ENCODE measurements around the gene LTBP1.
A peak's percentile ranks its signal among the peaks of the same experiment; 100 is the strongest.

The LTBP1 gene

DNA sequence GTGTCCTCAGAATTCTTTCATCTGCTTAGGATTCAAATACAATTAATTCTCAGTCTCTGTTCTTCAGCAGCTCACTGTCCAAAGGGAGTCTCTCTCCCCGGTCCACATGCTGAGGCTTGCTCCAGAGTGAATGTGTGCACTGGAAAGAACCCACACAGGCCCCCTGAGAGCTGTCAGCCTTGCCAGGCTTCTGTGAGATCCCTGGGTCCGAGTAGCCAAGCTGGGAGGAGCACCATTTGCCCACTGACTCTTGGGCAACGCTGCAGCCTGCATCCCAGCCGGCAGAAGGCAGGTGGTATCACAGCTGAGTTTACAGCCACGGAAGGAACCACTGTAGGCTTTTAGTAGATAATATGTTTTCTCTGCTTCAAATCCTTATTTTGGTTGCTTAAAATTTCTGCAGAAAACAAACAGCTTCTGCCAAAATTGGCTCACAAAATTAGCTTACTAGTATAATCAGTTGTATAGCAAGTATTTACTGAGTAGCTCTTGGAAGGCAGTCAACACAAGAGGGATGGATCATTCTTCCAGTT is 21.4 kb upstream of the LTBP1 start:
- H2BK15ac ChIP-seq (ENCODE audit: low read depth, poor library complexity, severe bottlenecking) = no peak overlapping the region
- H3K4me1 ChIP-seq (ENCODE audit: control insufficient read depth, insufficient read depth, low read depth, low read length) = no peaks in the 10 kb centered on the region
- no peak overlapping the region for H3K14ac ChIP-seq (ENCODE audit: low read length in 2 of 2)
- 69% methylated on average over 5 of the region's 5 CpGs for WGBS
- H3K4ac ChIP-seq (ENCODE audit: low read depth in 1 of 2, low read length in 2 of 2) = no peak overlapping the region
- no peak overlapping the region for H3K4me3 ChIP-seq (ENCODE audit: insufficient read depth in 1 of 2, low read depth in 1 of 2, low read length in 2 of 2)
- H2BK120ac ChIP-seq (ENCODE audit: low read depth, low read length) = no peak overlapping the region
- no peaks in the 10 kb centered on the region for H3K79me1 ChIP-seq (replicated peaks; ENCODE audit: low read length, poor library complexity, severe bottlenecking)
- H3K23ac ChIP-seq (ENCODE audit: low read length in 2 of 2) = no peak overlapping the region
- H3K18ac ChIP-seq (ENCODE audit: low read depth in 1 of 2, low read length in 2 of 2) = no peak overlapping the region
- DNase-seq = no peak
- H3K36me3 ChIP-seq (ENCODE audit: control insufficient read depth in 1 of 2, insufficient read depth in 2 of 2, low read depth in 1 of 2, low read length in 2 of 2) = no peaks in the 10 kb centered on the region
- H3K9me3 ChIP-seq (ENCODE audit: control insufficient read depth, low read length) = peaks cover 4% of the 10 kb centered on the region
- H2AK5ac ChIP-seq (ENCODE audit: low read length, severe bottlenecking) = no peak overlapping the region
- H4K91ac ChIP-seq (ENCODE audit: low read length) = no peak overlapping the region
- no peak overlapping the region for H2AFZ ChIP-seq (ENCODE audit: low read depth, low read length)
- H2BK12ac ChIP-seq (ENCODE audit: low read length in 2 of 2) = no peak overlapping the region
- no peak overlapping the region for H2BK5ac ChIP-seq (ENCODE audit: low read depth, low read length, poor library complexity, severe bottlenecking)
- H3K4me2 ChIP-seq (ENCODE audit: low read length, poor library complexity, severe bottlenecking) = no peak overlapping the region
- peaks cover 0 to 51% of the 10 kb centered on the region in 2 experiments for H3K27me3 ChIP-seq (ENCODE audit: control insufficient read depth in 1 of 2, insufficient read depth in 1 of 2, low read length in 2 of 2)
- no peak overlapping the region for H3K9ac ChIP-seq (ENCODE audit: low read length)
- H4K8ac ChIP-seq (ENCODE audit: low read length) = no peak overlapping the region
- H3K27ac ChIP-seq (ENCODE audit: low read length, poor library complexity, severe bottlenecking) = no peak overlapping the region

DNA sequence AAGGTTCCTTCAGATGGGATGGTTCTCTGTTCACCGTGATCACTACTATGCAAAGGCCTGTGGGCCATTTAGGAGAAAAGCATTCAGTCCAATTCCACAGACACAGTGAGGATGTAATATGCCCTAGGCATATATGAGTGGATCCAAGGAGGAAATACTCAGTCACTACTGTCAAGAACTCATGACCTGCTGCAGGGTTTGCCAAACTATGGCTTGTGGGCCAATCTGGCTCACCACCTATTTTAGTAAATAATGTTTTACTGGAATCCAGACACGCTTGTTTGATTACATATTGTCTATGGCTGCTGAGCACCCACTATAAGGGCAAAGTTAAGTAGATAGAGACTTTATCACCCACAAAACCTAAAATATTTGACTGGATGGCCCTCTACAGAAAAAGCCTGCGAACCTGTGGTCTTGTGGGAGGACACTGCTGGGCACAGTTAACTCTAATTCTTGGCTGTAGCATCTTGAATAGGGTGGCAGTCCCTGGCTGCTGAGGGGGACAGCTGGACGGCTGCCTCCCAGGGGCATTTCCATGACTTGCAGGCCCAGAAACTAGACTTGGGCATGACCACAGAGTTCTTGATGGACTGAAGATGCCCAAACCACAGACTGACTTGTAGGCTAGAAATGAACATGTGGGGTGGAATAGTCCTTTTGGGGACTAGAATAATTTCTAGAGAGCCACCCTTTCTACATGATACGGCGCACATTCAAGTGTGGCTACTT is 20.6 kb upstream of the LTBP1 start:
- H4K91ac ChIP-seq (ENCODE audit: low read length) = no peak overlapping the region
- no peak overlapping the region for H2BK15ac ChIP-seq (ENCODE audit: low read depth, poor library complexity, severe bottlenecking)
- H3K4me1 ChIP-seq (ENCODE audit: control insufficient read depth, insufficient read depth, low read depth, low read length) = no peaks in the 10 kb centered on the region
- no peak overlapping the region for H2BK12ac ChIP-seq (ENCODE audit: low read length in 2 of 2)
- no peak overlapping the region for H3K4me2 ChIP-seq (ENCODE audit: low read length, poor library complexity, severe bottlenecking)
- H2BK5ac ChIP-seq (ENCODE audit: low read depth, low read length, poor library complexity, severe bottlenecking) = no peak overlapping the region
- no peak overlapping the region for H3K4me3 ChIP-seq (ENCODE audit: insufficient read depth in 1 of 2, low read depth in 1 of 2, low read length in 2 of 2)
- no peak overlapping the region for H3K27ac ChIP-seq (ENCODE audit: low read length, poor library complexity, severe bottlenecking)
- no peak overlapping the region for H4K8ac ChIP-seq (ENCODE audit: low read length)
- H3K9ac ChIP-seq (ENCODE audit: low read length) = no peak overlapping the region
- H2BK120ac ChIP-seq (ENCODE audit: low read depth, low read length) = no peak overlapping the region
- peaks cover 0 to 46% of the 10 kb centered on the region in 2 experiments for H3K27me3 ChIP-seq (ENCODE audit: control insufficient read depth in 1 of 2, insufficient read depth in 1 of 2, low read length in 2 of 2)
- no peak overlapping the region for H3K23ac ChIP-seq (ENCODE audit: low read length in 2 of 2)
- no peaks in the 10 kb centered on the region for H3K36me3 ChIP-seq (ENCODE audit: control insufficient read depth in 1 of 2, insufficient read depth in 2 of 2, low read depth in 1 of 2, low read length in 2 of 2)
- H2AFZ ChIP-seq (ENCODE audit: low read depth, low read length) = no peak overlapping the region
- H2AK5ac ChIP-seq (ENCODE audit: low read length, severe bottlenecking) = no peak overlapping the region
- WGBS = 95% methylated on average over 6 of the region's 6 CpGs
- H3K18ac ChIP-seq (ENCODE audit: low read depth in 1 of 2, low read length in 2 of 2) = no peak overlapping the region
- peaks cover 4% of the 10 kb centered on the region for H3K9me3 ChIP-seq (ENCODE audit: control insufficient read depth, low read length)
- H3K14ac ChIP-seq (ENCODE audit: low read length in 2 of 2) = no peak overlapping the region
- H3K4ac ChIP-seq (ENCODE audit: low read depth in 1 of 2, low read length in 2 of 2) = no peak overlapping the region
- no peak for DNase-seq
- no peaks in the 10 kb centered on the region for H3K79me1 ChIP-seq (replicated peaks; ENCODE audit: low read length, poor library complexity, severe bottlenecking)

DNA sequence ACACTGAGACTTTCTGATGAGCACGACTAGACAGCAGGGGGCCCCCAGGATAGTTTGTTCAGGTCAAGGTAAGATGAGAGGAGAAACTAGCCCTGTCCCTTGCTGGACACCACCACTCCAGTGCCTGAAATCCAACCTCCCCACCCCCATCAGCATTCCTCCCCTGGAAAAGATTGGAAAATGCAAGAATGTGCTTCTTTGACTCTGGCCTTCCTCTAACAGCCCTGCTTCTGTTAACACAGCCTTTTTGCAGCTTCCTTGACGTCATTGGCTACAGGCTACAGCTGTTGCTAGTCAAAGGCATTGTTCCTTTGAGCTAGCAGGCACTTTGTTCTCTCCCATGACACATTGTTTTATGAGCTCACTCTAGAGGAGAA is 20.1 kb upstream of the LTBP1 start:
- no peak overlapping the region for H2BK5ac ChIP-seq (ENCODE audit: low read depth, low read length, poor library complexity, severe bottlenecking)
- no peak overlapping the region for H3K23ac ChIP-seq (ENCODE audit: low read length in 2 of 2)
- H4K8ac ChIP-seq (ENCODE audit: low read length) = no peak overlapping the region
- peaks cover 4% of the 10 kb centered on the region for H3K9me3 ChIP-seq (ENCODE audit: control insufficient read depth, low read length)
- H2BK12ac ChIP-seq (ENCODE audit: low read length in 2 of 2) = no peak overlapping the region
- H3K9ac ChIP-seq (ENCODE audit: low read length) = no peak overlapping the region
- no peak overlapping the region for H3K4me3 ChIP-seq (ENCODE audit: insufficient read depth in 1 of 2, low read depth in 1 of 2, low read length in 2 of 2)
- H2BK15ac ChIP-seq (ENCODE audit: low read depth, poor library complexity, severe bottlenecking) = no peak overlapping the region
- no peak overlapping the region for H3K14ac ChIP-seq (ENCODE audit: low read length in 2 of 2)
- no peak overlapping the region for H2AK5ac ChIP-seq (ENCODE audit: low read length, severe bottlenecking)
- peaks cover 0 to 46% of the 10 kb centered on the region in 2 experiments for H3K27me3 ChIP-seq (ENCODE audit: control insufficient read depth in 1 of 2, insufficient read depth in 1 of 2, low read length in 2 of 2)
- no peaks in the 10 kb centered on the region for H3K36me3 ChIP-seq (ENCODE audit: control insufficient read depth in 1 of 2, insufficient read depth in 2 of 2, low read depth in 1 of 2, low read length in 2 of 2)
- no peaks in the 10 kb centered on the region for H3K4me1 ChIP-seq (ENCODE audit: control insufficient read depth, insufficient read depth, low read depth, low read length)
- no peak overlapping the region for H4K91ac ChIP-seq (ENCODE audit: low read length)
- no peaks in the 10 kb centered on the region for H3K79me1 ChIP-seq (replicated peaks; ENCODE audit: low read length, poor library complexity, severe bottlenecking)
- peak; percentile 71 for DNase-seq
- H2AFZ ChIP-seq (ENCODE audit: low read depth, low read length) = no peak overlapping the region
- no peak overlapping the region for H3K4ac ChIP-seq (ENCODE audit: low read depth in 1 of 2, low read length in 2 of 2)
- H3K18ac ChIP-seq (ENCODE audit: low read depth in 1 of 2, low read length in 2 of 2) = no peak overlapping the region
- H3K4me2 ChIP-seq (ENCODE audit: low read length, poor library complexity, severe bottlenecking) = no peak overlapping the region
- WGBS = 59% methylated on average over 2 of the region's 2 CpGs
- H2BK120ac ChIP-seq (ENCODE audit: low read depth, low read length) = no peak overlapping the region
- H3K27ac ChIP-seq (ENCODE audit: low read length, poor library complexity, severe bottlenecking) = no peak overlapping the region

DNA sequence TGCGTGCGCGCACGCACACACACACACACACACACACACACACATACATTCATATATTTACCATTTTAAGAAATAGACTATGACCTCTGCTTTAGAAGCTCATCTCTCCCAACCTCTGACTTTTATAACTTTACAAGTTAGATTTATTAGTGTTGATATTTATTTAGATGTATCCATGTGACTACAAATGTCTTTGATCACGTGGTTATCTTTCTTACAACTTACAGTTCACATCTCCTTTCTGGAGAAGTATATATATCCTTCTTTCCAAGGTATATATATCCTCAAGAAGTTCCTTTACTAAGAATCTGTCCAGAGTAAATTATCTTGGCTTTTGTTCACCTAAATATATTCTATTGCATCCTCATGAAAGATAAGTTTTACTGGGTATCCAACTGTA is 16.3 kb upstream of the LTBP1 start:
- Histone ChIP-seq H3K4ac (ENCODE audit: low read depth in 1 of 2, low read length in 2 of 2) (no peak overlapping the region), H2BK120ac (ENCODE audit: low read depth, low read length) (no peak overlapping the region), H2AFZ (ENCODE audit: low read depth, low read length) (no peak overlapping the region), H2BK5ac (ENCODE audit: low read depth, low read length, poor library complexity, severe bottlenecking) (no peak overlapping the region), H3K9me3 (ENCODE audit: control insufficient read depth, low read length) (no peaks in the 10 kb centered on the region), H3K4me1 (ENCODE audit: control insufficient read depth, insufficient read depth, low read depth, low read length) (no peaks in the 10 kb centered on the region), H2AK5ac (ENCODE audit: low read length, severe bottlenecking) (no peak overlapping the region), H3K18ac (ENCODE audit: low read depth in 1 of 2, low read length in 2 of 2) (no peak overlapping the region), H3K14ac (ENCODE audit: low read length in 2 of 2) (no peak overlapping the region), H3K27ac (ENCODE audit: low read length, poor library complexity, severe bottlenecking) (no peak overlapping the region), H3K9ac (ENCODE audit: low read length) (no peak overlapping the region), H2BK12ac (ENCODE audit: low read length in 2 of 2) (no peak overlapping the region), H4K8ac (ENCODE audit: low read length) (no peak overlapping the region), H3K36me3 (ENCODE audit: control insufficient read depth in 1 of 2, insufficient read depth in 2 of 2, low read depth in 1 of 2, low read length in 2 of 2) (no peaks in the 10 kb centered on the region), H3K79me1 (replicated peaks; ENCODE audit: low read length, poor library complexity, severe bottlenecking) (no peaks in the 10 kb centered on the region), H2BK15ac (ENCODE audit: low read depth, poor library complexity, severe bottlenecking) (no peak overlapping the region), H3K4me3 (ENCODE audit: insufficient read depth in 1 of 2, low read depth in 1 of 2, low read length in 2 of 2) (no peak overlapping the region), H3K23ac (ENCODE audit: low read length in 2 of 2) (no peak overlapping the region), H3K4me2 (ENCODE audit: low read length, poor library complexity, severe bottlenecking) (no peak overlapping the region), H4K91ac (ENCODE audit: low read length) (no peak overlapping the region), H3K27me3 (ENCODE audit: control insufficient read depth in 1 of 2, insufficient read depth in 1 of 2, low read length in 2 of 2) (peaks cover 0 to 20% of the 10 kb centered on the region in 2 experiments)
- no CpG with 5 or more reads among the region's 5 CpGs for WGBS
- DNase-seq = no peak
